ENCODE data around the gene CHPF2.

DNA sequence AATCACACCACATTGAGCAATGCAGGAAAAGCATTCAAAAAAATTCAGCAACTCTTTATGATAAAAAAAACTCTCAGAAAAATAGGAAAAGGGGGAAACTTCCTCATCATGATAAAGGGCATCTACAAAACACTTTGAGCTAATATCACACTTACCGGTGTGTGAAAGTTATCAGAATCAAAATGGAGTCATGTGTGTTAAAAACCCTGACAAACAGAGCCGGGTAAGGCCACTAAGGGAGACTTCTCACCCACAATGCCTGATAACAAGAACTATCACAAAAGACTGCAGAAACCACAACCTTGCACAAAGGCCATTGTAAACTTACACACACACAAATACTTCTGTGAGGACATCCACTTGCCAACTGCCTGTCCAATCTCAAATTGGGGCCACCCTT is 51.0 kb downstream of the CHPF2 start:
- TF ChIP-seq, protein P1, sequence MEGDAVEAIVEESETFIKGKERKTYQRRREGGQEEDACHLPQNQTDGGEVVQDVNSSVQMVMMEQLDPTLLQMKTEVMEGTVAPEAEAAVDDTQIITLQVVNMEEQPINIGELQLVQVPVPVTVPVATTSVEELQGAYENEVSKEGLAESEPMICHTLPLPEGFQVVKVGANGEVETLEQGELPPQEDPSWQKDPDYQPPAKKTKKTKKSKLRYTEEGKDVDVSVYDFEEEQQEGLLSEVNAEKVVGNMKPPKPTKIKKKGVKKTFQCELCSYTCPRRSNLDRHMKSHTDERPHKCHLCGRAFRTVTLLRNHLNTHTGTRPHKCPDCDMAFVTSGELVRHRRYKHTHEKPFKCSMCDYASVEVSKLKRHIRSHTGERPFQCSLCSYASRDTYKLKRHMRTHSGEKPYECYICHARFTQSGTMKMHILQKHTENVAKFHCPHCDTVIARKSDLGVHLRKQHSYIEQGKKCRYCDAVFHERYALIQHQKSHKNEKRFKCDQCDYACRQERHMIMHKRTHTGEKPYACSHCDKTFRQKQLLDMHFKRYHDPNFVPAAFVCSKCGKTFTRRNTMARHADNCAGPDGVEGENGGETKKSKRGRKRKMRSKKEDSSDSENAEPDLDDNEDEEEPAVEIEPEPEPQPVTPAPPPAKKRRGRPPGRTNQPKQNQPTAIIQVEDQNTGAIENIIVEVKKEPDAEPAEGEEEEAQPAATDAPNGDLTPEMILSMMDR (IDR thresholded peaks at IDR 0.05; ENCODE audit: low read depth, low read length) = no peak
- TF ChIP-seq EZH2phosphoT487 (IDR thresholded peaks at IDR 0.05; ENCODE audit: low read depth) = no peak

Data from OCI-LY3 (cell line).